ENCODE results near the gene OTUB2. TPM values are rescaled to one million over a fixed set of nuclear protein-coding genes. Genes with fewer than 3 reads are reported as not detected.
A peak's percentile ranks its signal among the peaks of the same experiment; 100 is the strongest.

The OTUB2 gene
- total RNA-seq, 4 donors from 2014 or later: 0.42 to 0.63 (median 0.52) TPM; not detected in 1

- Histone ChIP-seq H3K9me3 (no peaks in the 10 kb centered on the region), H3K36me3 (no peaks in the 10 kb centered on the region), H3K4me3 (no peak overlapping the region), H3K27me3 (no peaks in the 10 kb centered on the region), H3K4me1 (peaks cover 27 to 38% (median 29%) of the 10 kb centered on the region in 4 donors), H3K27ac (replicated peaks in 1 of 4) (peak overlapping the region; percentile 78 to 87 (median 82))
- no peak for DNase-seq (ENCODE audit: extremely low spot score)
- TF ChIP-seq POLR2A (IDR thresholded peaks at IDR 0.05; ENCODE audit: low read depth) (no peak), POLR2AphosphoS5 (IDR thresholded peaks at IDR 0.05) (no peak), CTCF (IDR thresholded peaks at IDR 0.05) (no peak), EP300 (IDR thresholded peaks at IDR 0.05) (no peak)
- intact Hi-C loops (cut with DNase I): no loop called here
- 85% methylated on average over 5 of the region's 6 CpGs for whole genome bisulfite sequencing
Observed at GRCh38 chr14:93993382-93993781, 32.8 kb upstream of the OTUB2 start.

GRCh38 chr14:93994919-93995682 lies 31.0 kb upstream of the OTUB2 start:
- Histone ChIP-seq H3K4me3 (peak overlapping the region in 1 of 4 donors; percentile 24), H3K9me3 (no peaks in the 10 kb centered on the region), H3K4me1 (peaks cover 27 to 38% (median 29%) of the 10 kb centered on the region in 4 donors), H3K27ac (replicated peaks in 1 of 4) (peak overlapping the region; percentile 78 to 87 (median 82)), H3K36me3 (no peaks in the 10 kb centered on the region), H3K27me3 (no peaks in the 10 kb centered on the region)
- TF ChIP-seq POLR2A (IDR thresholded peaks at IDR 0.05; ENCODE audit: low read depth): no peak
- TF ChIP-seq EP300 (IDR thresholded peaks at IDR 0.05): peak; percentile 69
- no peak for TF ChIP-seq CTCF (IDR thresholded peaks at IDR 0.05)
- TF ChIP-seq POLR2AphosphoS5 (IDR thresholded peaks at IDR 0.05): peak; percentile 80 to 87
- intact Hi-C loops (cut with DNase I): no loop called here
- 30% methylated on average over 11 of the region's 13 CpGs for WGBS
- no peak for DNase-seq (ENCODE audit: extremely low spot score)

- intact Hi-C loops (cut with DNase I): no loop called here
- H3K4me1 ChIP-seq: peaks cover 27 to 42% (median 33%) of the 10 kb centered on the region in 4 donors
- H3K9me3 ChIP-seq: no peaks in the 10 kb centered on the region
- H3K27ac ChIP-seq (replicated peaks in 1 of 4): peak overlapping the region; percentile 78 to 87 (median 82)
- H3K27me3 ChIP-seq: no peaks in the 10 kb centered on the region
- no peak for DNase-seq (ENCODE audit: extremely low spot score)
- no peak overlapping the region for H3K4me3 ChIP-seq
- 70% methylated on average over 7 of the region's 8 CpGs for WGBS
- no peaks in the 10 kb centered on the region for H3K36me3 ChIP-seq
- TF ChIP-seq CTCF (IDR thresholded peaks at IDR 0.05): no peak
- TF ChIP-seq EP300 (IDR thresholded peaks at IDR 0.05): no peak
- no peak for TF ChIP-seq POLR2A (IDR thresholded peaks at IDR 0.05; ENCODE audit: low read depth)
- no peak for TF ChIP-seq POLR2AphosphoS5 (IDR thresholded peaks at IDR 0.05)
Observed at GRCh38 chr14:93996130-93996695, 29.9 kb upstream of the OTUB2 start.

GRCh38 chr14:93997082-93997481 lies 29.1 kb upstream of the OTUB2 start, which contains the start of gene CCDC197:
Gene CCDC197 (plus strand): TSS chr14:93997301. CDS start chr14:93998132, 831 bp downstream.
- peaks cover 27 to 51% (median 41%) of the 10 kb centered on the region in 4 donors for H3K4me1 ChIP-seq
- 71% methylated on average over 1 of the region's 1 CpG for WGBS
- H3K36me3 ChIP-seq: no peaks in the 10 kb centered on the region
- H3K27me3 ChIP-seq: peaks cover 0 to 3% (median 0%) of the 10 kb centered on the region in 4 donors
- H3K27ac ChIP-seq (replicated peaks in 1 of 4): peak within 1 kb of the TSS; percentile 78 to 87 (median 82)
- H3K4me3 ChIP-seq: no peak within 1 kb of the TSS
- no peak for TF ChIP-seq CTCF (IDR thresholded peaks at IDR 0.05)
- TF ChIP-seq POLR2AphosphoS5 (IDR thresholded peaks at IDR 0.05): no peak
- intact Hi-C loops (cut with DNase I): no loop called here
- no peak for DNase-seq (ENCODE audit: extremely low spot score)
- no peaks in the 10 kb centered on the region for H3K9me3 ChIP-seq
